Sigmoid colon (tissue), 4 donors: Measurements from ENCODE around the gene PRPF4.

Experiments used
- EP300 ChIP-seq, 4 donors: sonication (generic); formaldehyde crosslinking; IDR thresholded peaks; one replicate each; pipeline ENCODE4 v1.6.1; 2017; ENCODE audit warnings: antibody characterized with exemption in 4 of 4
- POLR2A ChIP-seq, 2 donors: fragments of 450-650 bp; IDR thresholded peaks; one replicate each; pipeline ENCODE4 v1.6.1; 2016; ENCODE audit warnings: antibody characterized with exemption in 2 of 2, mild to moderate bottlenecking in 2 of 2, moderate library complexity in 2 of 2
- POLR2AphosphoS5 ChIP-seq, 4 donors: sonication (generic); formaldehyde crosslinking; IDR thresholded peaks; one replicate each; pipeline ENCODE4 v1.6.1; 2017; ENCODE audit warnings: antibody characterized with exemption in 4 of 4
- TF ChIP-seq, protein P1 (sequence below), 4 experiments: fragments of 450-650 bp in 3 of 4; fragments of 200-600 bp in 1 of 4; IDR thresholded peaks; one replicate each; pipeline ENCODE4 v1.5.1; 2016 to 2019; ENCODE audit warnings: antibody characterized with exemption in 4 of 4, mild to moderate bottlenecking in 3 of 4, moderate library complexity in 2 of 4

DNA sequence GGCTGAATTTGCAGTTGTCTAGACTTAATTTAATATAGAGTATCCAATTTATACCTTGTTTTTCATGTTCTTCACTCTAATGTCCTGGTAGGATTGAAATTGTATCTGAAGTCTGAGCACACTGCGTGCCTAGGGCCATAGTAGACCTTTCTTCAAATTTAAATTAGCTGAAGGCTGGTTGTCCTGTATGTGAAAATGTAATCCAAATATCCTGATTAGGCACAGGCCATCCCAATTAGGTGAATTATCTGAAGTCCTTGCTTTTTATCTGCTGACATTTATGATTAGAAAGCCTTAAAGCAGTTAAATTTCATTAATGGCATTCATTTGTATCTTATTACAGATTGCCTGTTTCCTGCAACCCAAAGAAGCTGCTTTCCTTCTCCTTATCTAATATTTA, 20.5 kb upstream of the PRPF4 start:
- TF ChIP-seq, protein P1, sequence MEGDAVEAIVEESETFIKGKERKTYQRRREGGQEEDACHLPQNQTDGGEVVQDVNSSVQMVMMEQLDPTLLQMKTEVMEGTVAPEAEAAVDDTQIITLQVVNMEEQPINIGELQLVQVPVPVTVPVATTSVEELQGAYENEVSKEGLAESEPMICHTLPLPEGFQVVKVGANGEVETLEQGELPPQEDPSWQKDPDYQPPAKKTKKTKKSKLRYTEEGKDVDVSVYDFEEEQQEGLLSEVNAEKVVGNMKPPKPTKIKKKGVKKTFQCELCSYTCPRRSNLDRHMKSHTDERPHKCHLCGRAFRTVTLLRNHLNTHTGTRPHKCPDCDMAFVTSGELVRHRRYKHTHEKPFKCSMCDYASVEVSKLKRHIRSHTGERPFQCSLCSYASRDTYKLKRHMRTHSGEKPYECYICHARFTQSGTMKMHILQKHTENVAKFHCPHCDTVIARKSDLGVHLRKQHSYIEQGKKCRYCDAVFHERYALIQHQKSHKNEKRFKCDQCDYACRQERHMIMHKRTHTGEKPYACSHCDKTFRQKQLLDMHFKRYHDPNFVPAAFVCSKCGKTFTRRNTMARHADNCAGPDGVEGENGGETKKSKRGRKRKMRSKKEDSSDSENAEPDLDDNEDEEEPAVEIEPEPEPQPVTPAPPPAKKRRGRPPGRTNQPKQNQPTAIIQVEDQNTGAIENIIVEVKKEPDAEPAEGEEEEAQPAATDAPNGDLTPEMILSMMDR (IDR thresholded peaks at IDR 0.05), result no peak
- TF ChIP-seq EP300 (IDR thresholded peaks at IDR 0.05) (no peak), POLR2A (IDR thresholded peaks at IDR 0.05) (no peak), POLR2AphosphoS5 (IDR thresholded peaks at IDR 0.05) (no peak)
